Ascending aorta (tissue), 2 donors: ENCODE data around the gene GATAD2A. TPM values are rescaled to one million over a fixed set of nuclear protein-coding genes. Genes with fewer than 3 reads are reported as not detected.

Experiments used
- DNase-seq, 2 donors: peaks; one replicate each; pipeline ENCODE4 v3.0.0-alpha.2; 2019; ENCODE audit warnings: low spot score in 2 of 2
- H3K27ac ChIP-seq, 2 donors: fragments of 200-600 bp; sonication (generic); one replicate each; pipeline ENCODE4 v1.5.1; 2016 to 2017; ENCODE audit warnings: mild to moderate bottlenecking in 1 of 2
- H3K27me3 ChIP-seq: fragments of 200-600 bp; sonication (generic); one replicate; pipeline ENCODE4 v1.5.1; 2017
- H3K36me3 ChIP-seq, 2 donors: fragments of 200-600 bp; sonication (generic); one replicate each; pipeline ENCODE4 v1.5.1; 2016
- H3K4me1 ChIP-seq, 2 donors: fragments of 200-600 bp; sonication (generic); one replicate each; pipeline ENCODE4 v1.5.1; 2016 to 2017; ENCODE audit warnings: mild to moderate bottlenecking in 1 of 2
- H3K4me3 ChIP-seq, 2 donors: fragments of 200-600 bp; sonication (generic); one replicate each; pipeline ENCODE4 v1.5.1; 2016 to 2017; ENCODE audit warnings: mild to moderate bottlenecking in 1 of 2
- H3K9me3 ChIP-seq, 2 donors: fragments of 200-600 bp; sonication (generic); one replicate each; pipeline ENCODE4 v1.5.1; 2016
- CTCF ChIP-seq, 3 experiments: fragments of 200-600 bp in 2 of 3; fragments of 450-650 bp in 1 of 3; sonication (generic) in 2 of 3; IDR thresholded peaks; one replicate each; pipeline ENCODE4 v1.5.1; 2016 to 2019; ENCODE audit warnings: antibody characterized with exemption in 3 of 3, mild to moderate bottlenecking in 1 of 3, moderate library complexity in 1 of 3
- intact Hi-C: fragments of 100-400 bp; cut with DNase I; formaldehyde crosslinking; loops from one replicate; pipeline ENCODE4 v1.15.1; 2023
- total RNA-seq: library from RNA; depleted of rRNA; stranded (reverse); fragments of >200 nt; gene quantifications from one replicate; pipeline ENCODE4 v1.1.0, GENCODE V29; 2016

GATAD2A gene
- total RNA-seq, 1 donor from 2014 or later, result 63.3 TPM

GRCh38 chr19:19544257-19544953 lies 138.9 kb downstream of the GATAD2A start:
- intact Hi-C loops, result no loop called here
- no peak overlapping the region for H3K27ac ChIP-seq
- no peaks in the 10 kb centered on the region for H3K9me3 ChIP-seq
- no peak overlapping the region for H3K4me3 ChIP-seq
- H3K4me1 ChIP-seq, result peaks cover 0 to 9% of the 10 kb centered on the region in 2 donors
- no peak for TF ChIP-seq CTCF (IDR thresholded peaks at IDR 0.05)
- H3K36me3 ChIP-seq, result no peaks in the 10 kb centered on the region
- no peak for DNase-seq
- H3K27me3 ChIP-seq, result peaks cover 6% of the 10 kb centered on the region

- H3K4me1 ChIP-seq, result peaks cover 0 to 9% of the 10 kb centered on the region in 2 donors
- peaks cover 6% of the 10 kb centered on the region for H3K27me3 ChIP-seq
Measured at GRCh38 chr19:19544954-19545591, 139.6 kb downstream of the GATAD2A start.

GRCh38 chr19:19545707-19546106 lies 140.2 kb downstream of the GATAD2A start:
- Histone ChIP-seq H3K9me3 (no peaks in the 10 kb centered on the region), H3K4me1 (peaks cover 0 to 6% of the 10 kb centered on the region in 2 donors), H3K36me3 (no peaks in the 10 kb centered on the region), H3K4me3 (no peak overlapping the region), H3K27me3 (peaks cover 6% of the 10 kb centered on the region), H3K27ac (no peak overlapping the region)
- DNase-seq, result no peak
- intact Hi-C loops, result no loop called here
- no peak for TF ChIP-seq CTCF (IDR thresholded peaks at IDR 0.05)

More at GRCh38 chr19:19544954-19545591, 139.6 kb downstream of the GATAD2A start:
- no peak overlapping the region for H3K27ac ChIP-seq
- H3K36me3 ChIP-seq, result no peaks in the 10 kb centered on the region
- no peak for DNase-seq
- intact Hi-C loops, result no loop called here
- no peak overlapping the region for H3K4me3 ChIP-seq
- no peaks in the 10 kb centered on the region for H3K9me3 ChIP-seq
- no peak for TF ChIP-seq CTCF (IDR thresholded peaks at IDR 0.05)

- no peaks in the 10 kb centered on the region for H3K27me3 ChIP-seq
- intact Hi-C loops, result no loop called here
- no peak for TF ChIP-seq CTCF (IDR thresholded peaks at IDR 0.05)
- DNase-seq, result no peak
- H3K36me3 ChIP-seq, result no peaks in the 10 kb centered on the region
- no peak overlapping the region for H3K4me3 ChIP-seq
- H3K9me3 ChIP-seq, result no peaks in the 10 kb centered on the region
- H3K27ac ChIP-seq, result no peak overlapping the region
- no peaks in the 10 kb centered on the region for H3K4me1 ChIP-seq
Measured at GRCh38 chr19:19546751-19547162, 141.3 kb downstream of the GATAD2A start.

GRCh38 chr19:19547674-19548336 lies 142.3 kb downstream of the GATAD2A start:
- H3K9me3 ChIP-seq, result no peaks in the 10 kb centered on the region
- intact Hi-C loops, result no loop called here
- no peak for DNase-seq
- no peaks in the 10 kb centered on the region for H3K27me3 ChIP-seq
- no peak for TF ChIP-seq CTCF (IDR thresholded peaks at IDR 0.05)
- no peaks in the 10 kb centered on the region for H3K36me3 ChIP-seq
- no peaks in the 10 kb centered on the region for H3K4me1 ChIP-seq
- H3K4me3 ChIP-seq, result no peak overlapping the region
- H3K27ac ChIP-seq, result no peak overlapping the region
